Measurements from ENCODE around the gene NF1.
"Not testable (repeated sequence)": the region's sequence is repeated elsewhere in the genome, so short reads cannot be mapped to it uniquely, and the experiment has no call there.

The NF1 gene

DNA sequence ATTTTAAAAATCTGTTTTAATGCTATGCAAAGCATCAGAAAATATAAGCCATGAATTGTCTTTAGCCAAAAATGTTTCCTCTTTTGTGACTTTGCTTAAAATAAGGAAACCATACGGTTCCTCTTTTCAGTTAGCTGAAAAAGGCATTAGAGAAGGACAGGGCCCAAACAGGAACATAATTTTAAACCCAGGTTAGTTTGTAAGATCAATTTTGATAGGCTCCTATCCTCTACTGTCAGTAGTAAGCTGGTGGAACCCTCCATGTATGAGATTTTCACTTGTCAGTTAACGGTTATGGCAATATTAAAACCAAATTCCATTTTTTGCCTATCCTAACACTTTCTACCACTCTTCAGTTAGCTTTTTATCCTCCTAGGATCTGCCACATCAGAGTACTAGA is 214.8 kb downstream of the NF1 start:
- peak; percentile 77 for DNase-seq

DNA sequence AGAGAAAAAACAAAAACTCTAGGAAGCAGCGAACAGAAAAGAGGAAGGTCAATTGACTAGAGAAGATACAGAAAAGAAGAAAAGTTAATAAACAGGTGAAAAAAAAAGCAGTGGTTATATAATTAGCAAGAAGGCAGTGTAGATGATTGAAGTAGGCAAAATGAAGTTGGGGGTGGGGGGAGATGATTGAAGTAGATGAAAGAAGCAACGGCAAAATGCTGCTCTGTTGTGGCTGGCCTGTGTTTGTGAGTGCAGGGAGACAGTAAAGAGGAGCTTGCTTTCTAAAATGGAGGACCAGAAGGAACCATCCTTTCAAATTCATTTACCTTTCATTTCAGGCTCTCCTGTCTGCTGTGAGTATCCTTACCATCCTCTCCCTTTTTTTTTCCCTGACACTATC is 215.5 kb downstream of the NF1 start:
- peak; percentile 56 for DNase-seq

DNA sequence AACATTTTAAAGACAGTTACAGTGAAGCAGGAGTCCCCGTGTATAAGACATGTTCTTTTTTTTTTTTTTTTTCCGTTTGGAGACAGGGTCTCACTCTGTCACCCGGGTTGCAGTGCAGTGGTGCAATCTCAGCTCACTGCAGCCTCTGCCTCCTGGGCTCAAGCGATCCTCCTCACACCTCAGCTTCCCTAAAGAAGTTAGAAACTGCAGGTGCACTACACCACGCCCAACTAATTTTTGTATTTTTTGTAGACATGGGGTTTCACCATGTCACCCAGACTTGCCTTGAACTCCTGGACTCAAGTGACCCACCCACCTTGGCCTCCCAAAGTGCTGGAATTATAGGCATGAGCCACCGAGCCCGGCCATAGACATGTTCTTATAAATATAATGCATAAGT is 216.1 kb downstream of the NF1 start:
- DNase-seq, result no peak

DNA sequence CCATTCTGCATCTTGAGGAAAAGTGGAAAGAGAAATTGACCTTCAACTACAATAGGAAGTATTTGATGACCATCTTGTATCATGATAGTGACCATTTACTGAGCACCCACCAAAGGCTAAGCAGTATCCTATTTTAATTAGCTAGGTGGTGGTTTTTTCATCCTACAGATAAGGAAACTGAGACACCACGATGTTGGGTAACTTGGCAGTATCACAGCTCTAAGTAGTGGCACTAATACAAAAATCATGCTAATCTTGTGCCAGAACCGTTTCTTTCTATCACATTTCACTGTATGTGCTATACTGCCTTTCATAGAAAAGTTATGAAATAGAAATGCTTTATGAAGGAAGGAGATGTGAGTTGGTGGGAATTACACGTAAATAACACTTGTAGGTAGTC is 216.7 kb downstream of the NF1 start:
- DNase-seq, result peak; percentile 66

DNA sequence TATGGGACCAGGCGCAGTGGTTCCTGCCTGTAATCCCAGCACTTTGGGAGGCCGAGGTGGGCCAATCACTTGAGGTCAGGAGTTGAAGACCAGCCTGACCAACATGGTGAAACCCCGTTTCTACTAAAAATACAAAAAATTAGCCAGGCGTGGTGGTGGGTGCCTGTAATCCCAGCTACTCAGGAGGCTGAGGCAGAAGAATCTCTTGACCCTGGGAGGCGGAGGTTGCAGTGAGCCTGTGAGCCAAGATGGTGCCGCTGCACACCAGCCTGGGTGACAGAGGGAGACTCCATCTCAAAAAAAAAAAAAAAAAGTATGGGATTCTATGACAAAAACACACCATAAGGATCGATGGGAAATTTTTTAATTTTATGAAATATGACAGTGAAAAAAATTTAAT is 217.4 kb downstream of the NF1 start:
- DNase-seq, result not testable (repeated sequence)

DNA sequence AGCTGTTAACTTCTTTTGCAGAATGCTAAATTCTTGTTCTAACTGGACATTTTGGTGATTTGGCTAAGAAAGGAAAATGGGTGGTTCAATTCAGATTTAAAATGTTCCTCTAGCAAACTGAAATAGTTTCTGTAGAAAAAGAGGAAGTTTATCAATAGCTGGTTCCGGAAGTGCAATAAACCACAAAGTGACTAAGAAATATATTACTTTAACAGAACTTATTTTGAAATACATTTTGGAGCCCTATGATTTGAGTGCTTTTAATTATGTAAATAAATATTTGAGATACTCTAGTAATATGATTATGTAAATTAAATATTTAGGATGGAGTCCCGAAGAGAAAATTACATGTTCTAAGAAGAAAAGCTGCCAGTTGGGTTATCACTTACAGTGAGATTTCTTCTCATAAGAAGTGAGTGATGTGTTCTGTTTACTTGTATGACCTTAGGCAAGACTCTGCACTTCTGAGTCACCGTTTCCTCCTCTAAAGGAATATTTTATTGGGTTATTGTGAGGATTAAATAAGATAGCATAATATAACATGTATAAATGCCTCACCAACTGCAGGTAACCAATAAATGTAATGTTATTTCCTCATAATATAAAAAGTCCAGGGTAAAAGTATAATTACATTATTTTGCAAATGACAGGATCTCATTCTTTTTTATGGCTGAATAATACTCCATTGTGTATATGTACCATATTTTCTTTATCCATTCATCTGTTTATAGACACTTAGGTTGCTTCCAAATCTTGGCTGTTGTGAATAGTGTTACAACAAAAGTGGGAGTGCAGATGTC is 219.4 kb downstream of the NF1 start, which contains the start of gene EVI2B:
Gene EVI2B (minus strand): TSS at position 73 of the 800 bp plus-strand sequence. CDS start 8,445 bp downstream, outside the sequence.
- DNase-seq, result peak; percentile 85

DNA sequence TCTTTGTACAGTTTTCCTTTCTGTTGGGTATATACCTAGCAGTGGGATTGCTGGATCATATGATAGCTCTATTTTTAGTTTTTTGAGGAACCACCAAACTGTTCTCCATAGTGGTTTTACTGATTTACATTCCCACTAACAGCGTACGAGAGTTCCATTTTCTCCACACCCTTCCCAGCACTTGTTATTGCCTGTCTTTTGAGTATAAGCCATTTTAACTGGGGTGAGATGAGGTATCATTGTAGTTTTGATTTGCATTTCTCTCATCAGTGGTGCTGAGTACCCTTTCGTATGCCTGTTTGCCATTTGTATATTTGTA is 220.0 kb downstream of the NF1 start:
- no peak for DNase-seq

DNA sequence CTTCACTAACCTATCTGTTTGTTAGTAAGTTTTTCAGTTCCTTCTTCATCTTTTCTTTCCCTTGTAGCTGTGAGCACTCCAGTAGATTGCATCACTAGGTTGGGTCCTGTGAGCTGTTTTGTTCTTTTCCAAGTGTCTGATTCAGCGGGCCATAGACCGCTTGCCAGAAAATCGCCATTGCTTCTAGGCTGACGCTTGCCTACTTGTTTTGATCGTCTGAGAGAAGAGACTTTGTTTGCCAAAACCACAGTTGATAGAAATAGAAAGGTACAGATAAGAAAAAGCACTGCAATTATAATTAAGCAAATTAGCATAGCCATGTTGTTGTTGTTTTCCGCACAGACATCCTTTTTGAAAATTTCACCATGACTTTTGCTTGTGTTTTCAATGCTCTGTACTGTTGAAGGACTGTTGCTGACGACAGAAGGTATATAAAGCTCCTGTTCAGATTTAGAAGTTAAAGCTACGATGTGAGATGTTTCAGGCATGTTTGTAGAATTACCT is 223.6 kb downstream of the NF1 start:
- DNase-seq, result peak; percentile 65

DNA sequence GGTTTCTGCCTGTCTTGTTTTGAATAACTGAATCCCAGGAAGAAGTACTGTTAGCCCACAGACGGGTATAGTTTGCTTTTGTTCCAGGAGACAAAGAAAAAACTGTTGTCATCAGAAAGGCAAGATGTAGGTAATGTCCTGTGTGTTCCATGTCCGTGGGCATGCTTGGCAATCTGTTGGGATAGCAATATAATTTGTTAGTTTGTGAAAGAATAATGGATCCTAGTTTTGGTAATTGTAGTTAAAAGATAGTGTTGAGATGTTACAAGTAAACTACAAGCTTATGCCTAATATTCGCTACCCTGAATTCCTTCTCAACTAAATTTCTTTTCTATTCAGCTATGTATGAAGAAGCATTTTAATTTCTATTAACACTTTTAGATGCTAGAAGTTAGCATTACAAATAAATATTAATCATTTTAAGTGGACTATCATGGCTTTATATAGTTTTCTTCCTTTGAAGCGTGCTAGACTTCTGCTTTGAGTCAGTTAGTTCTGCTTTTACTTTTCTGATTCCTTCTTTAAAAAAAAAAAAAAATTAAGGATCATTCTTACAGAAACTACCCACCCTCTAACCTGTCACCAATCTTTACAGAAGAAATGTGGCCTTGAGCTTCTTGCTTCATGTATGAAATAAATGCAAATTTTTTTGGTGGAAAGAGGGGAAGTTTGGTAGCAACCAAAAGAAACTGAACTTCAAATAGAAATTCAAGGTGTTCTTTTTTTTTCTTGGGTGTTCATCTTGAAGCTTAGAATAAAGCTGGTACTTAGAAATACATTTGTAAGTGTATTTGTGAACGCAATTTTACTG is 224.3 kb downstream of the NF1 start:
- peak; percentile 33 for DNase-seq

DNA sequence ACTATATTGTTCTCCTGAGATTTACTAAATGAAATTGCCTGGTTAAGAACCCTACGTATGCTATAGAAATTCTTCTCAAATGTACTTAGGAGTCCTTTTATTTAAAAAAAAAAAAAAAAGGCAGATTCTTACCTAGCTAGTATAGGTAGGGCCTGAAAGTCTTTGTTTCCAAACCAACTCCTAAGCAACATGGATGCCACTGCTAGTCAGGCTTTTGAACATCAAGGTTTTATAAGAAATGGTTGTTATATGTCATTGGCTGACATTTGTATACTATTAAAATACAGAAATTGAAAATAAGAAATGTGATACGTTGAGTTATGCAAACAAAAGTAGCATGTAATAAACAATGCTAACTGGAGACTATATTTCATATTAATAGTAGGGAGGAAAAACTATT is 225.5 kb downstream of the NF1 start:
- DNase-seq, result no peak

DNA sequence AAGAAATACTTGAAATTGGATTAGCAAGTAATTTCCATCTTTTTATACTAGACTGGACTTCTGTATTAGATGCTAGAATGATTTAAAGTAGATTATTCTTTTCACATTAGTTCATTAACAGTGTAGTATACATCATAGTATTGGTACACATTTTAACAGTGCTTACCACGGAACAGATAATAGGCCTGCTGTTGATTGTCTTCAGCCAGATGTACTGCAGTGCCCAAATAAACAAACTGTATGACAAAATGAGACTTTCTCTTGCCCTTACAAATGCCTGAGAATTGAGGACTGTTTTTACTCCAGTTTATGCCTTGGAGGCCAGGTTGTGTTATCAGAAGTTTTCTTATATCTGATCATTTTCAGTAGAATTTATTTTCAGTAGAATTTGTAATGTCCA is 226.0 kb downstream of the NF1 start:
- DNase-seq, result peak; percentile 29

DNA sequence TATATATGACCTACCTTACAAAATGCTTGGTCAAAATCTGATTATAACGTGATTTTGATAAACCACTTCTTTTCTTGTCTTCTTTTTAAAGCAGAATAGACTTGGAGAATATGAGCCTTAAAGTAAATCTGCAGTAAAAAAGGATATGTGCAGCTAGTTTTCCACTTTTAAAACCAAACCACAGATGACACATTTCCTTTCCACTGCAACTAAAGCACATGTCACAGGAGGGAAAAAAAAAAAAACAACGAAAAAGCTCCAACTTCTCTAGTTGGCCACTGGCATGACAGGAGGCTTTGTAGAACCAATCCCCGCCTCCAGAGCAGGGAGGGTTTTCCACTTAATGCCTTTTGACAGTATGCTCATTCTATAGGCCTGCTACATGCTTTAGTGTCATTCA is 226.7 kb downstream of the NF1 start, which contains the start of gene EVI2A:
Gene EVI2A (minus strand): TSS at position 142 of the 400 bp plus-strand sequence. CDS start 2,609 bp downstream, outside the sequence.
- peak; percentile 85 for DNase-seq

DNA sequence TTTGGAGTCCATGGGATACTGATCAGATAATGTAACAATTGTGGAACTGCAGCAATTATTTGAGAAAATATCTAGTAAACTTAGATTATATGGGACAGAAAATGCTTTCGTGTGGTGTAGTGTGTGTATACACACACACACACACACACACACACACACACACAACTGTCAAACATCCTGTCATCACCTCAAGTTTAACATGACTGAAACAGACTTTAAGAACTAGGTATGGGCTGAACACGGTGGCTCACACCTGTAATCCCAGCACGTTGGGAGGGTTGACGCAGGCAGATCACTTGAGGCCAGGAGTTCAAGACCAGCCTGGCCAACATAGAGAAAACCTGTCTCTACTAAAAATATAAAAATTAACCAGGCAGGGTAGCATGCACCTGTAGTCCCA is 227.2 kb downstream of the NF1 start:
- DNase-seq, result no peak

DNA sequence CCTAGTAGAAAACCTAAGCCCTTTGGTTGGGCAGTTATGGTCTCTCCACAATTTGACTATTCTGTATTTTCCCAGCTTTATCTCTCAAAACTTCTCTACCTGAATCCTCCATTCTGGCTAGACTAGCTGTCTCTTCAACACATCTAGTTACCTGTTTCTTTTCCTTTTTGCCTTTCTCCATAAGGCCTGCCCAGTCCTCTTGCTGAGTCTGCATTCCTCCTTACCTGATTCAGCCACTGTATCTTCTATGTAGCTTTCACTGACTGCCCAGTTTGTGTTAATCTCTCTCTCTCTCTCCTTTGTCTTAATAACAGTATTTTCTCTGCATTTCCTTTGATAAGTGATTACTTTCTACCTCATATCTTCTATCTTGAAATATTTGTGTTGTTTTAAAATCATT is 228.8 kb downstream of the NF1 start:
- no peak for DNase-seq

DNA sequence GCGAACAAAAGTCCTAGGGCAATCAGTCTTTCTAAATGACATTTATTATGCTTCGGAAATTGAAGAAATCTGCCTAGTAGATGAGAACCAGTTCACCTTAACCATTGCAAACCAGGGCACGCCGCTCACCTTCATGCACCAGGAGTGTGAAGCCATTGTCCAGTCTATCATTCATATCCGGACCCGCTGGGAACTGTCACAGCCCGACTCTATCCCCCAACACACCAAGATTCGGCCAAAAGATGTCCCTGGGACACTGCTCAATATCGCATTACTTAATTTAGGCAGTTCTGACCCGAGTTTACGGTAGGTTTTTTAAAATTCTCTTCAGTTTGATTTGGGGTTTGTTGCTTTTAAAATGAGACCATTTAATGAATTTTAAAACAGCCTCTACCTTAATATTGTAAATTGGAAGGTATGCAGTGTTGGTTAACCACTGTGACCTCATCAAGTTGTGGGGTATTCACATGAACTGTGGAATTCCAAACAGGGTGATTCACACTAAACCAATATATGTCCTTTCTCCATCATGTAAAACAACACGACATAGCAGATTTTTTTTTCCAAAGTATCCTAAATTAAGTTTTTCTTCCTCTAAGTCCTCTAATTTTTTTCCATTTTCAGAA is 232.9 kb downstream of the NF1 start:
- DNase-seq, result no peak

DNA sequence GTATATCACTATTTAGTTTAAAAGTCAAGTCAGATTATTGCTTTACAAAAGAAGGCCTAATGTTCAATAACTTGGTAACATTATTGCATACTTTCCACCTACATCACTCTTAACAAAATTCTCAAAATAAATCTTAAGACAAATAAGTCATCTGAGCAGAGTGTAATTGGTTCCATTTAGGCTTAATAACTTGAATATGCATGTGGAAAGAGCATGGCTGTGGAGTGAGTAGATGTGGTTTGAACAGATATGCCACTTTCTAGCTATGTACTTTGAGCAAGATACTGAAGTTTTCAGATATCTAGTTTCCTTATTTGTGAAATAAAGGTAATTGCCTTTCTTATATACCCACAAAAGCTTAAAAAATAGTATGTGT is 233.4 kb downstream of the NF1 start:
- no peak for DNase-seq

DNA sequence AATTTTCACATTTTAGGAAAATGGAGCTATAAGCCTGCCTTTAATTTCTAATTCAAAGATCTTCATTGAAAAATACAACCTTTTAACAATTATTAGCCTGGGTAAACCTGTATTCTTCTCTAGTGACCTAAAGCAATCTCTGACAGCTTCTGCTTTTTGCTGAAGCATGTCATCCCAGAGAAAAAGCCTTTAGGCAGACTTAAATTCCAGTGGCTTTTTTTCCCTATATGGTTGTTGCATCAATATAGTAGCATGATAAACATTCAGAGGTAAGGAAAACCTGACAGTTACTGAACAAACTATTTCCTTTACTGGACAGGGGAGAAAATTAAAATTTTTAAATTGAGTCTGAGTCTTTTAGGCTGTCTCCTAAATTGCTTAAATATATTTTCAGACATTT is 234.4 kb downstream of the NF1 start:
- DNase-seq, result no peak

DNA sequence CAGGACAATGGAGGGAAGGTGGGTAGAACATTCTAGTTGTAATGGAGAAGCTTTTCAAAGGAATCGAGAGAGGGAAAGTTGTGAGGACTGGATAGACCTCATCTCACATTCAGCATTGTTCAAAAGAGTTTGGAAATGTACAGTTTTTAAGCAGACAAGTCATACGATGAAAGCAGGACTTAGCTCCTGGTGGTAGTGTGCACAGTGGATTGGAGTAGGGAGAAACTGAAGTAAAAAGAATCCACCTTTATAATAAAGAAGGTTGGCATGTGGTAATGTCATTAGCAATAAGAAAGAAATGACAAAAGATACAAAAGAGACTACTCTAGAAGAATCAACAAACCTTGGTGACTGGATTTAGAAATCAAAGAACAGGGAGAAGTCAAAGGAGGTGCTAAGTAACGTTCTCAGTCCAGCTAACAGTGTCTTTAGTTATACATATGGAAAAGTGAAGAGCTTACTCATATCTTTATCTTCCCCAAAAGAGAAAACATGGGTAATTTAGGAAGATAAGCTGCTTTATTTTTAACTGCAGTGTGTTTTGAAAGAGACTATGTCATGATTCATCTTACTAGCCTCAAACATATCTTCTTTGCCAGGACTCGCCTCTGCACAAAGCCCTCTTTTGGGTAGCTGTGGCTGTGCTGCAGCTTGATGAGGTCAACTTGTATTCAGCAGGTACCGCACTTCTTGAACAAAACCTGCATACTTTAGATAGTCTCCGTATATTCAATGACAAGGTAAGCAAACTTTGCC is 245.3 kb downstream of the NF1 start:
- DNase-seq, result peak; percentile 65

DNA sequence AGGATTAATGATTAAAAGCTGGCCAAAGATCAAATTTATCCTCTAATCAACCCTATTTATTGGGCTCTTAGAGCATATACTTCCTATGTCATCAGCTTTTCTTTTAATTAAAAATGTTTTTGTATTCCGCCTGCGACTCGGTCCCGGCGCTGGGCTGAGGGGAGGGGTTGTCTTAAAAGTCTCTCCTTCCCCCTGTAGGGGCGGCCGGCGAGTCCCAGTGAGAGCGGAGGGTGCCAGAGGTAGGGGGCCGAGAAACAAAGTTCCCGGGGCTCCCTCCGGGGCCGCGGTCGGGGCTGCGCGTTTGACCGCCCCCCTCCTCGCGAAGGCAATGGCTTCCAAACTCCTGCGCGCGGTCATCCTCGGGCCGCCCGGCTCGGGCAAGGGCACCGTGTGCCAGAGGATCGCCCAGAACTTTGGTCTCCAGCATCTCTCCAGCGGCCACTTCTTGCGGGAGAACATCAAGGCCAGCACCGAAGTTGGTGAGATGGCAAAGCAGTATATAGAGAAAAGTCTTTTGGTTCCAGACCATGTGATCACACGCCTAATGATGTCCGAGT is 250.5 kb downstream of the NF1 start:
- not testable (repeated sequence) for DNase-seq

DNA sequence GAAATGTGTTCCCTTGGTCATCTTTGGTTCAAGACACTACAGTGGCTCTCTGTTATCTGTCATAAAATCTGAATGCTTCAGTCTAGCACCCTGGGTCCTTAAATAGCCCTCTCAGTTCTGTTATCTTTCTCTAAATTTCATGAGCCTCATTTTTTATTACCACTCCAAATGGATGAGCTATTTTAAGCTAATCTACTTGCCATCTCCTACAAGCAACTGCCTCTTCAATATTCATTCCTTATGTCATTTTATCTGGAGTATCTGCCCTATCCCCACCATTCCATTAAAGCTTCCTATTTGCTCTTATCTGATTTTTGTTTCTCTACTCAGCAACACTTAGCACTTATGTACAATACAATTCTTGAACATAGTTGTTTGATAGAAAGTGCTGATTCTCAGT is 254.7 kb downstream of the NF1 start:
- no peak for DNase-seq

DNA sequence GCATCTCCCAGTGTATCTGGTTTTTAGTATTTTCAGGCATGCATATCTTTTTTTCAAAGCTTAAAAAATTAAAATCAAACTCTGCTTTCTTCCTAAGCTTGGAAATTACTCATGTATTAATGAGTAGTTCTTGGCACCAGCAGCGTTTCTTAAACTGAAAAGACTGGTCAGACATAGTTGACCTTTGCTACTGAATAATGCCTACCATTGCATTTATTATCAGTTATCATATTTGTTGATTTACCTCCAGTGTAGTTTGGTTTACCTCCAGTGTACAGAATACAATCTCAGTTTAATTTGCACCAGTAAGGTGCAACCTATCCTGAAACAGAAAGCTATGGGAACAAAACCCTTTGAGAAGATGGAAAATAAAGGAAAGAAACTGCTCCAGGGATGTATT is 261.2 kb downstream of the NF1 start:
- no peak for DNase-seq

DNA sequence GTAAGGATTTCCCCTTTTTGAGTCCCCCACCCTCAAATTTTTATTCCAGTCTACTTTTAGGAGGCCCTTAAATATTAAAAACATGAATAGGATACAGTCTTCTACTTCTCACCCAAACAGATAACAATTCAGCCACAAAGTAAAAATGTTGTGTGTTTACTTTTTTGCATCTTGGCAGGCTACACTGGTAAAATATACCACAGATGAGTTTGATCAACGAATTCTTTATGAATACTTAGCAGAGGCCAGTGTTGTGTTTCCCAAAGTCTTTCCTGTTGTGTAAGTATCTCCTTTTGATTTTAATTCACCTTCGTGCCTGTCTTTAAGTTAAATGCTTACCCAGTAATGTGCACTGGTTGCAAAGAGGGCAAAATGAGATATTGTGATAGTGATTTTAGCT is 262.3 kb downstream of the NF1 start:
- no peak for DNase-seq

Data from hematopoietic multipotent progenitor cell treated with erythropoietin and hydrocortisone succinate and interleukin-3 and kit ligand, for 6 days (in vitro differentiated cells).